Suprapubic skin (tissue), 4 donors: ENCODE data around the gene CA5B. TPM values are rescaled to one million over a fixed set of nuclear protein-coding genes. Genes with fewer than 3 reads are reported as not detected.

Experiments used
- DNase-seq, 2 donors: peaks; one replicate each; pipeline ENCODE4 v3.0.0-alpha.2; 2019; ENCODE audit warnings: low spot score in 2 of 2
- H3K27ac ChIP-seq: fragments of 200-600 bp; sonication (generic); one replicate; pipeline ENCODE4 v1.5.1; 2019
- H3K27me3 ChIP-seq: fragments of 200-600 bp; sonication (generic); one replicate; pipeline ENCODE4 v1.5.1; 2019
- H3K36me3 ChIP-seq: fragments of 200-600 bp; sonication (generic); one replicate; pipeline ENCODE4 v1.5.1; 2019
- H3K4me1 ChIP-seq: fragments of 200-600 bp; sonication (generic); one replicate; pipeline ENCODE4 v1.5.1; 2019
- H3K4me3 ChIP-seq: fragments of 200-600 bp; sonication (generic); one replicate; pipeline ENCODE4 v1.5.1; 2019; ENCODE audit warnings: mild to moderate bottlenecking
- H3K9me3 ChIP-seq: fragments of 200-600 bp; sonication (generic); one replicate; pipeline ENCODE4 v1.5.1; 2019
- CTCF ChIP-seq, 2 donors: fragments of 200-600 bp in 1 of 2; fragments of 450-650 bp in 1 of 2; sonication (generic) in 1 of 2; IDR thresholded peaks; one replicate each; pipeline ENCODE4 v1.5.1; 2016 to 2019; ENCODE audit warnings: antibody characterized with exemption in 2 of 2, mild to moderate bottlenecking in 1 of 2, moderate library complexity in 1 of 2
- EP300 ChIP-seq: sonication (generic); formaldehyde crosslinking; IDR thresholded peaks from one replicate; pipeline ENCODE4 v1.6.1; 2017; ENCODE audit warnings: antibody characterized with exemption
- POLR2A ChIP-seq, 2 donors: fragments of 450-650 bp; IDR thresholded peaks; one replicate each; pipeline ENCODE4 v1.6.1; 2017; ENCODE audit warnings: antibody characterized with exemption in 2 of 2, mild to moderate bottlenecking in 2 of 2, moderate library complexity in 2 of 2
- POLR2AphosphoS5 ChIP-seq, 3 donors: sonication (generic); formaldehyde crosslinking; IDR thresholded peaks; one replicate each; pipeline ENCODE4 v1.6.1; 2017; ENCODE audit warnings: antibody characterized with exemption in 3 of 3
- WGBS: methylation state at CpG from one replicate; pipeline ENCODE4 v1.1.5; 2018; 5-methylcytosine and 5-hydroxymethylcytosine counted together
- total RNA-seq, 4 donors: library from RNA; depleted of rRNA; stranded (reverse); fragments of >200 nt; gene quantifications; one replicate each; pipeline ENCODE4 v1.1.0, GENCODE V29; 2016

CA5B gene
- total RNA-seq, 4 donors from 2014 or later = 6.8 to 32.3 (median 7.9) TPM

GRCh38 chrX:15714529-15714928, 23.5 kb upstream of the CA5B start:
- no peak for TF ChIP-seq POLR2A (IDR thresholded peaks at IDR 0.05)
- TF ChIP-seq POLR2AphosphoS5 (IDR thresholded peaks at IDR 0.05) = no peak
- TF ChIP-seq EP300 = no peak
- no peak for TF ChIP-seq CTCF (IDR thresholded peaks at IDR 0.05)
- H3K4me3 ChIP-seq = no peak overlapping the region
- H3K27me3 ChIP-seq = no peaks in the 10 kb centered on the region
- WGBS = 76% methylated on average over 1 of the region's 1 CpG
- no peaks in the 10 kb centered on the region for H3K36me3 ChIP-seq
- no peak for DNase-seq
- H3K9me3 ChIP-seq = no peaks in the 10 kb centered on the region
- no peak overlapping the region for H3K27ac ChIP-seq
- no peaks in the 10 kb centered on the region for H3K4me1 ChIP-seq

GRCh38 chrX:15718283-15718970, 19.6 kb upstream of the CA5B start:
- Histone ChIP-seq H3K27me3 (no peaks in the 10 kb centered on the region), H3K36me3 (no peaks in the 10 kb centered on the region), H3K27ac (no peak overlapping the region), H3K4me3 (no peak overlapping the region), H3K9me3 (no peaks in the 10 kb centered on the region), H3K4me1 (no peaks in the 10 kb centered on the region)
- WGBS = 88% methylated on average over 9 of the region's 9 CpGs
- no peak for TF ChIP-seq POLR2AphosphoS5 (IDR thresholded peaks at IDR 0.05)
- TF ChIP-seq POLR2A (IDR thresholded peaks at IDR 0.05) = no peak
- TF ChIP-seq CTCF (IDR thresholded peaks at IDR 0.05) = no peak
- no peak for TF ChIP-seq EP300
- no peak for DNase-seq

- Histone ChIP-seq H3K27me3 (no peaks in the 10 kb centered on the region), H3K36me3 (no peaks in the 10 kb centered on the region), H3K27ac (no peak overlapping the region), H3K9me3 (no peaks in the 10 kb centered on the region), H3K4me1 (no peaks in the 10 kb centered on the region), H3K4me3 (no peak overlapping the region)
- 93% methylated on average over 4 of the region's 4 CpGs for WGBS
- TF ChIP-seq CTCF (IDR thresholded peaks at IDR 0.05) (no peak), POLR2AphosphoS5 (IDR thresholded peaks at IDR 0.05) (no peak), POLR2A (IDR thresholded peaks at IDR 0.05) (no peak), EP300 (no peak)
- no peak for DNase-seq
These were observed 18.6 kb upstream of the CA5B start for GRCh38 chrX:15719324-15719968.

GRCh38 chrX:15721911-15722310, 16.2 kb upstream of the CA5B start:
- no peaks in the 10 kb centered on the region for H3K36me3 ChIP-seq
- H3K4me3 ChIP-seq = no peak overlapping the region
- 0% methylated on average over 1 of the region's 1 CpG for WGBS
- H3K27me3 ChIP-seq = no peaks in the 10 kb centered on the region
- no peak for TF ChIP-seq EP300
- no peak for TF ChIP-seq CTCF (IDR thresholded peaks at IDR 0.05)
- TF ChIP-seq POLR2A (IDR thresholded peaks at IDR 0.05) = no peak
- TF ChIP-seq POLR2AphosphoS5 (IDR thresholded peaks at IDR 0.05) = no peak
- no peak overlapping the region for H3K27ac ChIP-seq
- DNase-seq = no peak
- no peaks in the 10 kb centered on the region for H3K9me3 ChIP-seq
- H3K4me1 ChIP-seq = no peaks in the 10 kb centered on the region

GRCh38 chrX:15723887-15724517, 14.1 kb upstream of the CA5B start:
- Histone ChIP-seq H3K4me1 (no peaks in the 10 kb centered on the region), H3K27ac (no peak overlapping the region), H3K36me3 (no peaks in the 10 kb centered on the region), H3K4me3 (no peak overlapping the region), H3K27me3 (no peaks in the 10 kb centered on the region), H3K9me3 (no peaks in the 10 kb centered on the region)
- TF ChIP-seq CTCF (IDR thresholded peaks at IDR 0.05) (no peak), POLR2AphosphoS5 (IDR thresholded peaks at IDR 0.05) (no peak), EP300 (no peak), POLR2A (IDR thresholded peaks at IDR 0.05) (no peak)
- WGBS = 88% methylated on average over 3 of the region's 3 CpGs
- DNase-seq = no peak
